HG02623 (cell line): Measurements from ENCODE around the gene CT45A6.
"Not testable (repeated sequence)": the region's sequence is repeated elsewhere in the genome, so short reads cannot be mapped to it uniquely, and the experiment has no call there.

Experiments used
- ATAC-seq: cut with Tn5 transposase; IDR thresholded peaks from one replicate; pipeline ENCODE4 v1.9.1; 2021; ENCODE audit warnings: moderate library complexity; ENCODE audit not compliant: unreplicated experiment

CT45A6 gene

GRCh38 chrX:135802687-135803086, at the start of gene CT45A6:
TSS of gene CT45A6 (minus strand) at chrX:135802787. CDS start at chrX:135798993, 3,794 bp downstream.
- ATAC-seq, result not testable (repeated sequence)

GRCh38 chrX:135837180-135837579, 34.6 kb upstream of the CT45A6 start, which contains the start of gene CT45A7:
TSS of gene CT45A7 (minus strand) at chrX:135837280. CDS start at chrX:135833533, 3,747 bp downstream.
- ATAC-seq, result not testable (repeated sequence)

GRCh38 chrX:135819912-135820311, 17.3 kb upstream of the CT45A6 start, which contains the start of gene CT45A2:
TSS of gene CT45A2 (minus strand) at chrX:135820012. CDS start at chrX:135816265, 3,747 bp downstream.
- not testable (repeated sequence) for ATAC-seq

- ATAC-seq, result not testable (repeated sequence)
Observed at GRCh38 chrX:135785403-135785802, 17.2 kb downstream of the CT45A6 start, which contains the start of gene CT45A5. TSS of gene CT45A5 (minus strand) at chrX:135785503. CDS start at chrX:135781729, 3,774 bp downstream.

GRCh38 chrX:135768091-135768490, 34.5 kb downstream of the CT45A6 start, which contains the start of gene CT45A3:
TSS of gene CT45A3 (minus strand) at chrX:135768191. CDS start at chrX:135764444, 3,747 bp downstream.
- not testable (repeated sequence) for ATAC-seq

- not testable (repeated sequence) for ATAC-seq
Observed at GRCh38 chrX:135744739-135745138, 57.8 kb downstream of the CT45A6 start.
